Gastrocnemius medialis (tissue), 4 donors: ENCODE data around the gene ISG15.

ENCODE experiments used
- CTCF ChIP-seq, 5 experiments: fragments of 450-650 bp in 3 of 5; fragments of 200-600 bp in 2 of 5; sonication (generic) in 2 of 5; IDR thresholded peaks in 4 of 5; conservative IDR thresholded peaks in 1 of 5; 1 replicate in 4 of 5; 2 replicates in 1 of 5; pipeline ENCODE4 v1.5.1; 2016 to 2019; ENCODE audit warnings: antibody characterized with exemption in 5 of 5, mild to moderate bottlenecking in 3 of 5, moderate library complexity in 3 of 5
- POLR2A ChIP-seq, 2 donors: fragments of 450-650 bp; IDR thresholded peaks; one replicate each; pipeline ENCODE4 v1.6.1; 2017; ENCODE audit warnings: antibody characterized with exemption in 2 of 2, mild to moderate bottlenecking in 2 of 2, moderate library complexity in 2 of 2

- no peak for TF ChIP-seq CTCF (IDR thresholded peaks at IDR 0.05 in 4 of 5, conservative IDR thresholded peaks at IDR 0.05 in 1 of 5)
- TF ChIP-seq POLR2A (IDR thresholded peaks at IDR 0.05): no peak
These were observed 41.7 kb downstream of the ISG15 start for GRCh38 chr1:1054971-1055370.
